ENCODE data around the gene ALB.

ALB gene

DNA sequence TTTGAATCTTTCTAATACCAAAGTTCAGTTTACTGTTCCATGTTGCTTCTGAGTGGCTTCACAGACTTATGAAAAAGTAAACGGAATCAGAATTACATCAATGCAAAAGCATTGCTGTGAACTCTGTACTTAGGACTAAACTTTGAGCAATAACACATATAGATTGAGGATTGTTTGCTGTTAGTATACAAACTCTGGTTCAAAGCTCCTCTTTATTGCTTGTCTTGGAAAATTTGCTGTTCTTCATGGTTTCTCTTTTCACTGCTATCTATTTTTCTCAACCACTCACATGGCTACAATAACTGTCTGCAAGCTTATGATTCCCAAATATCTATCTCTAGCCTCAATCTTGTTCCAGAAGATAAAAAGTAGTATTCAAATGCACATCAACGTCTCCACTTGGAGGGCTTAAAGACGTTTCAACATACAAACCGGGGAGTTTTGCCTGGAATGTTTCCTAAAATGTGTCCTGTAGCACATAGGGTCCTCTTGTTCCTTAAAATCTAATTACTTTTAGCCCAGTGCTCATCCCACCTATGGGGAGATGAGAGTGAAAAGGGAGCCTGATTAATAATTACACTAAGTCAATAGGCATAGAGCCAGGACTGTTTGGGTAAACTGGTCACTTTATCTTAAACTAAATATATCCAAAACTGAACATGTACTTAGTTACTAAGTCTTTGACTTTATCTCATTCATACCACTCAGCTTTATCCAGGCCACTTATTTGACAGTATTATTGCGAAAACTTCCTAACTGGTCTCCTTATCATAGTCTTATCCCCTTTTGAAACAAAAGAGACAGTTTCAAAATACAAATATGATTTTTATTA is 28.3 kb downstream of the ALB start:
- no peak for DNase-seq

- DNase-seq, result no peak
These were observed 29.1 kb downstream of the ALB start for GRCh38 chr4:73433140-73433539.

GRCh38 chr4:73434311-73434710 is 30.2 kb downstream of the ALB start:
- DNase-seq, result peak in 1 of 2 experiments; percentile 14

- no peak for DNase-seq
These were observed 31.9 kb downstream of the ALB start, which contains the start of gene AFP for GRCh38 chr4:73435984-73436383. Gene AFP, plus strand, starts transcription at chr4:73436221. Its CDS starts 42 bp downstream, at chr4:73436263.

- DNase-seq, result no peak
These were observed 32.8 kb downstream of the ALB start for GRCh38 chr4:73436674-73437557.

GRCh38 chr4:73437558-73437956 is 33.5 kb downstream of the ALB start:
- DNase-seq, result no peak

DNA sequence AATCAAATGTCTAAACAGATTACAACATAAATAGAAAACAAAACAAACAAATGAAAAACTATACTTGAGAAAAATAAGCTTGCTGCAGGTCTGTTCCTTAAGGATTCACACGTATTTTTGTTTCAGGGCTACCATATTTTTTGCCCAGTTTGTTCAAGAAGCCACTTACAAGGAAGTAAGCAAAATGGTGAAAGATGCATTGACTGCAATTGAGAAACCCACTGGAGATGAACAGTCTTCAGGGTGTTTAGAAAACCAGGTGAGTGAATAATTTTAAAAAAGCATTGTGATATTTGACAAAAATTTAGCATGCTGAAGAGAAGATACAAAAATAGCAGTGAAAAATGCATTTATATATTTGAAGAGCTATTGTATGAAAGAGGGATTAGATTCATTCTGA is 34.0 kb downstream of the ALB start:
- DNase-seq, result no peak

DNA sequence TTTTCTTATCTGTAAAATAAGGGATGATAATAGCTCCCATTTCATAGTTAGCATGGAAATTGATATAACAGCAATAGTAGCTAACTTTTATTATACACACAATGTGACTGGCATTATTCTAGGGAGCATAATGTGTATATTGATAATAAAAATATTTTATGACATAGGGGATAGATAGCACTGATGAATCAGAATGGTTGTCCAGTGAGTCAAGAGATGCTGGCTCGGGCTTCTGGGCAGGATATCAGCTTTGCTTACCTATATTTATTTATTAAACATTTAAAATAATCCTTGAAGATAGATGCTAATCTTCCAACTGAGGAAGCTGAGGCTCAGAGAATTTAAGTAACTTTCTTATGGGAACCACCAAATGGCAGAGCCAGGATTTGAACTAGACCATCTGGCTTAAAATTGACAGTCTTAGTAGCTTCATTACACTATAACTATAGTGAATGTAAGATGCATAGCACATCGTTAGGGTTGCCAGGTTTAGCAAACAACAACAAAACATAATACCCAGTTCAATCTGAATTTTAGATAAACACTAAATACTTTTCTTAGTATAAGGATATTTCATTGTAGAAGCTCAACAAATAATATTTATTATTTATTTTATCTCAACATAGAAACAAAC is 34.6 kb downstream of the ALB start:
- no peak for DNase-seq

DNA sequence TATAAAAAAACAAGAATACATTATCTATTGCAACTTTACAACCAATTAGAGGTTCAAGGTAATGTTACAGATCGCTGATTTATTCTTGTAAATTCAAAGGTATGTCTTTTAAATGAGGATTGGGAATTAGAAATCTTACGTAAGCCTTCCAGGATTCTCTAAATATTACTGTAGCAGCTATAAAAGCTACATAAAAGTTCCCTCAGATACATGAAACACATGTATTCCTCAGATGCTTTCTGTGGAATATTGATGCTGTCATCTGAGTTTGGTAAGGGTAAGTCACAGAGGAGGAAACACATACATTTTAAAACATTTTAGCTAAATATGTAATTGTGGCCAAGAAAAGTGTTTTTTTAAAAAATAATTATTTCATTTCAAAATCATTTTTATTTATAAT is 35.4 kb downstream of the ALB start:
- DNase-seq, result no peak

- DNase-seq, result no peak
These were observed 35.9 kb downstream of the ALB start for GRCh38 chr4:73439991-73440390.

DNA sequence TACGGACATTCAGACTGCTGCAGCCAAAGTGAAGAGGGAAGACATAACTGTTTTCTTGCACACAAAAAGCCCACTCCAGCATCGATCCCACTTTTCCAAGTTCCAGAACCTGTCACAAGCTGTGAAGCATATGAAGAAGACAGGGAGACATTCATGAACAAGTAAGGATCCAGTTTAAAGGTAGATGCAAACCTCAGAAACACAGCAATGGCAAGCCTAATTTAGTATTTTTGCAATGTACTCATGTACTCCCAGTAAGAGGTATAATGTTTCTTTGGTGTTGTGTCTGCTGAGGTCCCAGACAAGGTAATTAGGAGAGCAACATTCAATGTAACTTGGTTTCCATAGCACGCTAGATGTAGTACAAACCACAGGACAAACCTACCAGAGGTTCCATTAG is 36.6 kb downstream of the ALB start:
- DNase-seq, result no peak

GRCh38 chr4:73442275-73442674 is 38.2 kb downstream of the ALB start:
- DNase-seq, result no peak

DNA sequence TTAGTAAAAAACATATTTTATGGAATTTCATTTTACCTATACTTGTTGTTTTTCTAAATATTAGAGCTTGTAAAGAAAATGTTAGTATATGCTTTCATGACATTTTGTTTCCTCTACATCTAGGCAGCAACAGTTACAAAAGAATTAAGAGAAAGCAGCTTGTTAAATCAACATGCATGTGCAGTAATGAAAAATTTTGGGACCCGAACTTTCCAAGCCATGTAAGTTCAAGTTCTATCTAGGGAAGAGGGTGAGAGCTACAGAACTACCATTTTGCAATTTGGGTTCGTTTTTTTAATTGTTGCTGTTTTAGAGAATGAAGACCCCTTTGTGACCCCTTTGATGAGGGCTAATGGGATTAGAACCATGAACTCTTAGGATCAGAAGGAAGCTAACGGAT is 39.1 kb downstream of the ALB start:
- no peak for DNase-seq

DNA sequence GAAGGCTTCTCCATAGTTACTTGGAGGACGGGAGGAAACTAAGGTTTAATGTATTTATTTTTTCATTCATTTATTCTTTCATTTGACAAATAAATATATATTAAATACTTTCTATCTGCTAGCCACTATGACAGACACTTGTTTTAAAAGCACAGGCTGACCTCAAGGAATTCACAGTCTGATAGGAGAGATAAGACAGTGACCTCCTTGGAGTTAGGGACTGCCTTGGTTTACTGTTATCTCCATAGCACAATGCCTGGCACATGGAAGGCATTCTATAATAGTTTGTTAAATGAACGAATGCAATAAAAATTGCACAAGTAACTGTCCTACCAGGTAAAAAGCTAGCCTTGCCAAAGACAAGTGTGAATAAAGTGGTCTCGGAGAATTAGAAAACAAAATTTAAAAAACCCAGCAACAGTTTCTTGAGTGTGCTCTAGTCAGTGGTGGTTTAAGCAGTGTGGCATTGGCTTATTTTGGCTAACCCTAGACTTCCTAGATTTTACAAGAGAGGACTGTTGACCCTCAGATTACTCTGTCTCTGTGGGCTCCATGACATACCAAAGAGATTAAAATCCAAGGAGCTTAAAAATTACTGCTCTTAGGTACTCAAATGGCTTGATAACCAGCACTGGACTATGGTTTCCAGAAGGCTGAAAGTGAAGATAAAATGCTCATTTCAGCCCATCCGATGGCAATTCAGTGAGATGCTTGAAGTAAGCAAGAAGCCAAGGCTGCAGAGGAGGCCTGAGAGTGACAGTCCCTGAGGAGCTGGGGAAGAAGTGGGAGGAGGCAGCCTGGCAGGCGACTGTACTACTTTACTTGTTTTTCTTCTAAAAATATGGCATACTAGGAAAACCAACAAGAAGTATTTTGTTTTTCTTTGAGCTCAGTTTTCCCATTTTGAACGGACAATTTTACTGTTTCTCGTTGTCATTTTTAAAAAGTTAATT is 41.6 kb downstream of the ALB start:
- no peak for DNase-seq

DNA sequence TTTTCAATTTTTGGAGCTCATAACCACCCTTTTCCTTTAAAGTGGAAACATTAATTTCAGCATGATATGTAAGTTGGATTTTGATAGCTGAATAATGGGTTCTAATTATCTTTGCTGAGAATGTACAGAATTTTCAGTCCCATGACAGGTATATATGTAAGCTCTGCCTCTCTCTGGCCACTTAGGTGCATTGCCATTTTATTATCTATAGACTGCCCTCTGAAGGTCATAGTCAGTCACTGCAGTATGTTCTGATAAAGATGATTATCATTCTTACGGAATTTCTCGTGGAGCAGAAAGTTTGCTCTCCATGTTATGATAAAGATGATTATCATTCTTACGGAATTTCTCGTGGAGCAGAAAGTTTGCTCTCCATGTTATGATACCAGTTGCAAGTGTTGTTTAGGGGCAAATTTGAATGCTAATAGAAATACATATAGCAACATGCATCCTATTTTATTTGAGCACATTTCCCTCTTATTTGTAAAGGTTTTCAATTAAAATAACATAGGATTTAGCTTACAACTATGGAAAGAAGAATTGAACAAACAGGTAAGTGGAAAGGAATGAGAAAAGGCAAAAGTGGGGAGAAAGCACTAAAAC is 42.4 kb downstream of the ALB start:
- peak in 1 of 2 experiments; percentile 63 for DNase-seq

DNA sequence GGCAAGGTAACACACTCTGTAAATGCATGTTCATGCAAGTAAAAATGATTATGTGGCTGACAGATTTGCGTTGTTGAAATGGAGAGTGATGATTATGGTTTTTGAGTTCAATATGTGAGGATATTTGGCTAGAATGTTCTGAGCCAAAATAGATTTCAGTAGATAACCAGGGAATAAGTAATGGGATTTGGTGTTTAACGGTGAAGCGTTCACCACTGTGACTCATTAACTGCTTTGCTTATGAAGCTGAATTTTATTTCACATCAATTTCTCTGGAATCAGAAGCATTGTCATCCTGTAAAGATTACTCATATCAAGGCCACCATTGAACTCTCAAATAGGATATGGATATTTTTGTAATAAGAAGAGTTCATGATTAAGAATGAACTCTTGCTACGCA is 43.6 kb downstream of the ALB start:
- DNase-seq, result no peak

DNA sequence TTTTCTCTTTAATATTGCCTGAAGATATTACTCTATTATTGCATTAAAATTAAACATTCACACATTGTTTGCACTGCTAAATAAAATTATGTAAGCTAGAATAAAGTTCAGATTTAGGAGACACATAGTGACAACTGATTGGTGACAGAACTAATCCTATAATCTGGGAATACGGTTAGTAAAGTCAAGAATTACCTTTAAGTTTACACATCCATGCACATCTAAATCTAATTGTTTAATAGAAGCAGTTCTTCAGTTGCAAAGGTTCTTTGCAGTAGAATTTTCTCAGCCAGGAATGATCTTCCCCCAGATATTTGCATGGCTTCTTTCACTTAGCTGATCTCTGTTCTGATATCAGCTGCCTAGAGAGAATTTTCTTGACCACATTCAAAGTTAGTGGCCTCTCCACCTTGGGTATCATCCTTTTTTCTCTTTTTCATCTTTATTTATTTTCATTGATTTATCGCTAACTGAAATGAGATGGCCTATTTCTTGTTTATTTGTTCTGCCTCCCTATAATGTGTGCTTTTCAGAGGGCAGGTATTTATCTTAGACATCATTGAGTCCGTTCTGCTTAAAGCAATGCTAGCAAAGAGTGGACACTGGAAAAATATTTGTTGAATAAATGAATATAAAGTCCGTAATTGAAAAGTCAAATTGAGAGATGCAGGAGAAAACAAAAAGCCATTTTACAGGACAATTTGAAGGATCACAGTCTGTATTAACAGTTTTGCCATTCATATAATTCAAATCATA is 44.5 kb downstream of the ALB start:
- DNase-seq, result no peak

DNA sequence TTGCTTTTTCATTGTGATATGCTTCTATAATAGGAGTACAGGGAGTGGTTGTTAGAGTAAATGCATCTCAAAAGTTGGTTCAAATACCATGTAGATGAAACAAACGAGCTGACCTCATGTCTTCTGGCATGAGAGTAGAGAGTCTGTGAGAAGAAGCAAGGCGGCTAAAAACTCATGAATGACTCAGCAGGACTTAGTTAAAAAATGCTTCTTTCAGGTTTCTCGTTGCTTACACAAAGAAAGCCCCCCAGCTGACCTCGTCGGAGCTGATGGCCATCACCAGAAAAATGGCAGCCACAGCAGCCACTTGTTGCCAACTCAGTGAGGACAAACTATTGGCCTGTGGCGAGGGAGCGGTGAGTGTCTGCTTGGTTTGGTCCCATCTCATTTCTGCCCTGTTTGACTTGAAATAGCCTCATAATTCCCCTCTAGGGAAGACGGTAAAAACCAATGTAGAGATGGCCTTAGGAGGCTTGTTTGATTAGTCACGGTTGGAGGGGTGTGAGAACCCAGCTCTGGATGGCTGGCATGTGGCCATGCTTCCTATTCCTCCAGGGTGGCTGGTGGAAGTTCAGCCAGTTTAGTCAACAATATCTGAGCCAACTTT is 46.4 kb downstream of the ALB start:
- no peak for DNase-seq

DNA sequence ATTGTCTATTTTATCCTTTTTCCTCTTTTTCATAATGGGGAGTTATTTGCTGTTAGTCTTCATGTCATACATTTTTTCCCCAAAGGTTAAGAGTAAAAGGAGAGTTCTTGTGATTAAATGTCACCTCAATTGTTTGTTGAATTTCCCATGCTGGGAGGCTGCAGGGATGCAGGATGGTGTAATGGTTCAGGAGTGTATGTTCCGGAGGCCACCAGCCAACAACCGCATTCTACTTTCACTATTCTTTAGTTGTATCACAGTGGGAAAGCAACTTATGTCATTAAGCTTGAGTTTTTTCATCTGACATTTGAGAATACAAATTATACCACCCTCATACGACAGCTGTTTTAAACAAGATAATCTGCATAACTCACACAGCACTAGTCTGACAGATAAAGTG is 47.3 kb downstream of the ALB start:
- no peak for DNase-seq

- DNase-seq, result no peak
These were observed 48.1 kb downstream of the ALB start for GRCh38 chr4:73451981-73452747.
